SK-N-SH (cell line): Measurements from ENCODE around the gene SNX8. TPM values are rescaled to one million over a fixed set of nuclear protein-coding genes. Genes with fewer than 3 reads are reported as not detected.

Experiments
- CTCF ChIA-PET: fragments of 300-600, 350-600 bp; formaldehyde crosslinking; extraction: SDS; loops from one replicate; lab custom pipeline; 2021; lab: Yijun Ruan, JAX
- POLR2A ChIA-PET: fragments of 350-600 bp; sonication (Branson Sonifier 250); formaldehyde crosslinking; extraction: SDS; loops from one replicate; lab custom pipeline; 2020; ENCODE audit warnings: antibody characterized with exemption, inconsistent platforms; lab: Yijun Ruan, JAX
- DNase-seq: peaks from one replicate; pipeline ENCODE4 v3.0.0; 2012
- H2AFZ ChIP-seq: fragments of 200-600 bp; sonication (generic); 2 replicates; pipeline ENCODE4 v1.8.1; 2016; ENCODE audit warnings: antibody characterized with exemption, mild to moderate bottlenecking, low read depth
- H3F3A ChIP-seq: fragments of 200-600 bp; sonication (generic); replicated peaks from 2 replicates; pipeline ENCODE3; 2016; ENCODE audit warnings: antibody characterized with exemption, mild to moderate bottlenecking; ENCODE audit not compliant: insufficient read depth
- H3K27ac ChIP-seq, 2 experiments: fragments of 200-500 bp in 1 of 2; fragments of 200-600 bp in 1 of 2; sonication (Bioruptor generic) in 1 of 2; sonication (generic), shearing (Covaris generic) in 1 of 2; 2 replicates each; pipeline versions ENCODE4 v1.5.1 to v1.6.1; 2014 to 2016; ENCODE audit warnings: low read depth in 2 of 2, inconsistent platforms in 1 of 2, low read length in 1 of 2, mild to moderate bottlenecking in 1 of 2, mixed read lengths in 1 of 2
- H3K27me3 ChIP-seq: fragments of 200-600 bp; sonication (generic), shearing (Covaris generic); 2 replicates; pipeline ENCODE4 v1.6.1; 2016; ENCODE audit warnings: mixed run types; ENCODE audit not compliant: insufficient read depth
- H3K36me3 ChIP-seq, 2 experiments: fragments of 200-500 bp in 1 of 2; fragments of 200-600 bp in 1 of 2; sonication (Bioruptor generic) in 1 of 2; sonication (generic) in 1 of 2; replicated peaks in 1 of 2; 2 replicates each; pipeline versions ENCODE3 to v1.5.1; 2014 to 2016; ENCODE audit warnings: low read length in 1 of 2, mild to moderate bottlenecking in 1 of 2; ENCODE audit not compliant: insufficient read depth in 2 of 2, control insufficient read depth in 1 of 2
- H3K4me1 ChIP-seq, 2 experiments: fragments of 200-500 bp in 1 of 2; fragments of 200-600 bp in 1 of 2; sonication (Bioruptor generic) in 1 of 2; sonication (generic), shearing (Covaris generic) in 1 of 2; 2 replicates each; pipeline versions ENCODE4 v1.5.1 to v1.6.1; 2014 to 2016; ENCODE audit warnings: low read depth in 1 of 2, low read length in 1 of 2, mixed run types in 1 of 2; ENCODE audit not compliant: insufficient read depth in 2 of 2, control insufficient read depth in 1 of 2
- H3K4me2 ChIP-seq: fragments of 200-600 bp; sonication (generic), shearing (Covaris generic); 2 replicates; pipeline ENCODE4 v1.6.1; 2017; ENCODE audit warnings: mixed run types
- H3K4me3 ChIP-seq, 2 experiments: fragments of 200-500 bp in 1 of 2; fragments of 200-600 bp in 1 of 2; sonication (Bioruptor generic) in 1 of 2; sonication (generic), shearing (Covaris generic) in 1 of 2; 2 replicates each; pipeline versions ENCODE4 v1.5.1 to v1.8.1; 2014 to 2016; ENCODE audit warnings: low read depth in 2 of 2, inconsistent platforms in 1 of 2, low read length in 1 of 2, mild to moderate bottlenecking in 1 of 2, mixed read lengths in 1 of 2, moderate library complexity in 1 of 2
- H3K79me2 ChIP-seq: fragments of 200-600 bp; sonication (generic); 2 replicates; pipeline ENCODE4 v1.8.1; 2017; ENCODE audit warnings: mild to moderate bottlenecking; ENCODE audit not compliant: insufficient read depth
- H3K9ac ChIP-seq: fragments of 200-600 bp; sonication (generic); 2 replicates; pipeline ENCODE4 v1.6.1; 2017; ENCODE audit warnings: mixed run types
- H3K9me2 ChIP-seq: fragments of 200-600 bp; sonication (generic); 2 replicates; pipeline ENCODE4 v1.6.1; 2017; ENCODE audit warnings: mixed run types
- H3K9me3 ChIP-seq: fragments of 200-600 bp; sonication (generic); 2 replicates; pipeline ENCODE4 v1.6.1; 2017; ENCODE audit warnings: mixed run types, mild to moderate bottlenecking, moderate library complexity
- H4K20me1 ChIP-seq: fragments of 200-600 bp; sonication (generic); 2 replicates; pipeline ENCODE4 v1.6.1; 2017; ENCODE audit warnings: mild to moderate bottlenecking, mixed run types; ENCODE audit not compliant: insufficient read depth
- ELF1 ChIP-seq: IDR thresholded peaks from 2 replicates; pipeline ENCODE4 v1.4.0; 2012
- EP300 ChIP-seq, 2 experiments: IDR thresholded peaks; 2 replicates each; pipeline versions ENCODE4 v1.4.0 to v1.6.1; 2012; ENCODE audit warnings: borderline replicate concordance in 1 of 2, low read depth in 1 of 2, low read length in 1 of 2
- FOSL2 ChIP-seq: IDR thresholded peaks from 2 replicates; pipeline ENCODE4 v1.4.0; 2012; ENCODE audit warnings: low read depth, mild to moderate bottlenecking, moderate library complexity, borderline replicate concordance
- FOXJ3 ChIP-seq: sonication (generic); formaldehyde crosslinking; IDR thresholded peaks from 2 replicates; pipeline ENCODE4 v1.5.1; 2020; ENCODE audit warnings: mild to moderate bottlenecking, missing genetic modification reagents
- GATA2 ChIP-seq: sonication (generic); formaldehyde crosslinking; IDR thresholded peaks from 2 replicates; pipeline ENCODE4 v1.5.0; 2020; ENCODE audit warnings: mild to moderate bottlenecking, missing genetic modification reagents
- JUND ChIP-seq: IDR thresholded peaks from 2 replicates; pipeline ENCODE4 v1.4.0; 2012
- MEF2A ChIP-seq: IDR thresholded peaks from 2 replicates; pipeline ENCODE4 v1.4.0; 2012; ENCODE audit warnings: low read depth, borderline replicate concordance
- POLR2AphosphoS5 ChIP-seq: IDR thresholded peaks from 2 replicates; pipeline ENCODE4 v1.6.1; 2012; ENCODE audit warnings: low read depth, low read length
- WGBS: methylation state at CpG from one replicate; pipeline ENCODE4 v1.1.6; 2017; ENCODE audit warnings: low lambda C conversion rate; 5-methylcytosine and 5-hydroxymethylcytosine counted together
- polyA plus RNA-seq, 3 experiments: library from polyadenylated mRNA; depleted of rRNA; stranded (reverse); fragments of >200 nt; gene quantifications; 2 replicates each; pipeline ENCODE4 v1.2.3, GENCODE V29; 2012
- TF ChIP-seq, protein P1 (sequence below): IDR thresholded peaks from 2 replicates; pipeline ENCODE4 v1.4.0; 2012; ENCODE audit warnings: low read depth
- TF ChIP-seq, protein P2 (sequence below): IDR thresholded peaks from 2 replicates; pipeline ENCODE4 v1.6.1; 2012; ENCODE audit warnings: mild to moderate bottlenecking, low read depth, low read length, moderate library complexity
- TF ChIP-seq, protein P3 (sequence below): fragments of 200-600 bp; sonication (generic); IDR thresholded peaks from 2 replicates; pipeline ENCODE4 v1.6.1; 2017; ENCODE audit warnings: antibody characterized with exemption, mild to moderate bottlenecking, moderate library complexity

SNX8 gene
- polyA plus RNA-seq, 1 of the 3 experiments (the other 2 are of a cell fraction), result 20.6 TPM

DNA sequence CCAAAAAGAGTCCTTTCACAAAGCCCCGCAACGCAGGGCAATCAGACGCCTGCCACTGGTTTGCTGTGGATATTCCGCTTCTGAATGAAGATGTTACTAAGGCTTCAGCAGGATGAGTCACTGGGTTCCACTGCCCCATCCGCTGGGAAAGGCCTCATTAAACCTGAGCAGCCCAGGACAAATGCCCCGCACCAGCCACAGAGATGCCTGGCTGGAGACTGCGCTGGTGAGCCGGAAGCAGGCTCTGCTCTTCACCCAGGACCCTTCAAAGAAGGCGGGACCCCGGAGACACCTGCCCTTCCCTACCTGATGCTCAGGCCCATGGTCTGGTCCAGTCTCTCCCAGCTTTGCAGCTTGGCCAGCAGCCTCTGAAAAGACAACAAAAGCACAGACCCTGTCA is 101.3 kb downstream of the SNX8 start:
- WGBS, result 98% methylated on average over 6 of the region's 10 CpGs
- Histone ChIP-seq H3K4me3 (no peak overlapping the region), H2AFZ (no peak overlapping the region), H3K9ac (no peak overlapping the region), H3K4me2 (no peak overlapping the region), H3F3A (no peaks in the 10 kb centered on the region), H3K27ac (no peak overlapping the region), H3K4me1 (peaks cover 0 to 8% of the 10 kb centered on the region in 2 experiments; a peak in 1 of 4 replicates), H3K36me3 (peaks cover 51 to 71% of the 10 kb centered on the region in 2 experiments), H3K79me2 (no peaks in the 10 kb centered on the region), H4K20me1 (0 out of 2 replicates have a peak, but pooled peaks cover 5% of the 10 kb centered on the region), H3K9me3 (no peaks in the 10 kb centered on the region), H3K9me2 (no peaks in the 10 kb centered on the region), H3K27me3 (no peaks in the 10 kb centered on the region)
- no peak for DNase-seq
- ChIA-PET POLR2A (no interaction called here), CTCF (interaction anchor here (2.1 kb wide), 1 partner anchor 9 kb away, joined by 6 read pairs; no protein-coding TSS in a partner anchor)
- TF ChIP-seq, protein P1, sequence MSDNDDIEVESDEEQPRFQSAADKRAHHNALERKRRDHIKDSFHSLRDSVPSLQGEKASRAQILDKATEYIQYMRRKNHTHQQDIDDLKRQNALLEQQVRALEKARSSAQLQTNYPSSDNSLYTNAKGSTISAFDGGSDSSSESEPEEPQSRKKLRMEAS, result no peak
- TF ChIP-seq, protein P2, sequence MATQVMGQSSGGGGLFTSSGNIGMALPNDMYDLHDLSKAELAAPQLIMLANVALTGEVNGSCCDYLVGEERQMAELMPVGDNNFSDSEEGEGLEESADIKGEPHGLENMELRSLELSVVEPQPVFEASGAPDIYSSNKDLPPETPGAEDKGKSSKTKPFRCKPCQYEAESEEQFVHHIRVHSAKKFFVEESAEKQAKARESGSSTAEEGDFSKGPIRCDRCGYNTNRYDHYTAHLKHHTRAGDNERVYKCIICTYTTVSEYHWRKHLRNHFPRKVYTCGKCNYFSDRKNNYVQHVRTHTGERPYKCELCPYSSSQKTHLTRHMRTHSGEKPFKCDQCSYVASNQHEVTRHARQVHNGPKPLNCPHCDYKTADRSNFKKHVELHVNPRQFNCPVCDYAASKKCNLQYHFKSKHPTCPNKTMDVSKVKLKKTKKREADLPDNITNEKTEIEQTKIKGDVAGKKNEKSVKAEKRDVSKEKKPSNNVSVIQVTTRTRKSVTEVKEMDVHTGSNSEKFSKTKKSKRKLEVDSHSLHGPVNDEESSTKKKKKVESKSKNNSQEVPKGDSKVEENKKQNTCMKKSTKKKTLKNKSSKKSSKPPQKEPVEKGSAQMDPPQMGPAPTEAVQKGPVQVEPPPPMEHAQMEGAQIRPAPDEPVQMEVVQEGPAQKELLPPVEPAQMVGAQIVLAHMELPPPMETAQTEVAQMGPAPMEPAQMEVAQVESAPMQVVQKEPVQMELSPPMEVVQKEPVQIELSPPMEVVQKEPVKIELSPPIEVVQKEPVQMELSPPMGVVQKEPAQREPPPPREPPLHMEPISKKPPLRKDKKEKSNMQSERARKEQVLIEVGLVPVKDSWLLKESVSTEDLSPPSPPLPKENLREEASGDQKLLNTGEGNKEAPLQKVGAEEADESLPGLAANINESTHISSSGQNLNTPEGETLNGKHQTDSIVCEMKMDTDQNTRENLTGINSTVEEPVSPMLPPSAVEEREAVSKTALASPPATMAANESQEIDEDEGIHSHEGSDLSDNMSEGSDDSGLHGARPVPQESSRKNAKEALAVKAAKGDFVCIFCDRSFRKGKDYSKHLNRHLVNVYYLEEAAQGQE, result no peak
- TF ChIP-seq JUND (no peak), EP300 (IDR thresholded peaks at IDR 0.05; ENCODE audit: borderline replicate concordance in 1 of 2, low read depth in 1 of 2, low read length in 1 of 2) (no peak), ELF1 (no peak), FOSL2 (no peak), MEF2A (no peak), FOXJ3 (CRISPR knock-in tag) (no peak)

DNA sequence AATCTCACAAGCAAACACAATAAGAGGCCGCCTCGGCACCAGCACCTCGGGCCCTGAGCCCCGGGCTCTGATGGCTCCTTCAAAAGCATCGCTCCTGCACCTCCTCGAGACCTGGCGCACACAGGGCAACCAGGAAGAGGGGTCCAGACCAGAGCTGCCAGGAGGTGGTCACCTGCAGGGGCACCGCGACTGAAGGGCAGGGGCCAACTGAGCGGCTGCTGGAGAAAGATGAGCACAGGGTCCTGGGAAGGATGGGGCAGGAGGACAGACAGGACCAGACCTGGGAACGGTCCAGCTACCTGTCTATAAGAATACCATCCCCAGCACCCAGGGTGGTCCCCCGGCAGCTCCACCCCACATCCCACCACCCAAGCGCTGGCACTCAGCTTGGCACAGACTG is 102.3 kb downstream of the SNX8 start:
- H3K4me3 ChIP-seq, result no peak overlapping the region
- 93% methylated on average over 12 of the region's 13 CpGs for WGBS
- H3K79me2 ChIP-seq, result no peaks in the 10 kb centered on the region
- CTCF ChIA-PET, result interaction anchor here (0.5 to 2.1 kb wide), 4 partner anchors 8 to 948 kb away, joined by 3 to 6 read pairs (median 4); no protein-coding TSS in a partner anchor
- DNase-seq, result no peak
- no peaks in the 10 kb centered on the region for H3F3A ChIP-seq
- H3K4me2 ChIP-seq, result no peak overlapping the region
- H3K27ac ChIP-seq, result no peak overlapping the region
- TF ChIP-seq, protein P2, result no peak
- TF ChIP-seq, protein P3, sequence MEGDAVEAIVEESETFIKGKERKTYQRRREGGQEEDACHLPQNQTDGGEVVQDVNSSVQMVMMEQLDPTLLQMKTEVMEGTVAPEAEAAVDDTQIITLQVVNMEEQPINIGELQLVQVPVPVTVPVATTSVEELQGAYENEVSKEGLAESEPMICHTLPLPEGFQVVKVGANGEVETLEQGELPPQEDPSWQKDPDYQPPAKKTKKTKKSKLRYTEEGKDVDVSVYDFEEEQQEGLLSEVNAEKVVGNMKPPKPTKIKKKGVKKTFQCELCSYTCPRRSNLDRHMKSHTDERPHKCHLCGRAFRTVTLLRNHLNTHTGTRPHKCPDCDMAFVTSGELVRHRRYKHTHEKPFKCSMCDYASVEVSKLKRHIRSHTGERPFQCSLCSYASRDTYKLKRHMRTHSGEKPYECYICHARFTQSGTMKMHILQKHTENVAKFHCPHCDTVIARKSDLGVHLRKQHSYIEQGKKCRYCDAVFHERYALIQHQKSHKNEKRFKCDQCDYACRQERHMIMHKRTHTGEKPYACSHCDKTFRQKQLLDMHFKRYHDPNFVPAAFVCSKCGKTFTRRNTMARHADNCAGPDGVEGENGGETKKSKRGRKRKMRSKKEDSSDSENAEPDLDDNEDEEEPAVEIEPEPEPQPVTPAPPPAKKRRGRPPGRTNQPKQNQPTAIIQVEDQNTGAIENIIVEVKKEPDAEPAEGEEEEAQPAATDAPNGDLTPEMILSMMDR, result no peak
- no peak for TF ChIP-seq EP300 (IDR thresholded peaks at IDR 0.05; ENCODE audit: borderline replicate concordance in 1 of 2, low read depth in 1 of 2, low read length in 1 of 2)
- no peak for TF ChIP-seq ELF1
- TF ChIP-seq POLR2AphosphoS5, result no peak
- TF ChIP-seq, protein P1, result no peak
- no peak for TF ChIP-seq GATA2
- H3K36me3 ChIP-seq, result peaks cover 52 to 72% of the 10 kb centered on the region in 2 experiments
- H3K9me2 ChIP-seq, result no peaks in the 10 kb centered on the region
- POLR2A ChIA-PET, result no interaction called here
- H4K20me1 ChIP-seq, result 0 out of 2 replicates have a peak, but pooled peaks cover 5% of the 10 kb centered on the region
- H3K4me1 ChIP-seq, result peaks cover 0 to 8% of the 10 kb centered on the region in 2 experiments; a peak in 1 of 4 replicates
- H3K9me3 ChIP-seq, result no peaks in the 10 kb centered on the region
- no peak overlapping the region for H3K9ac ChIP-seq
- H3K27me3 ChIP-seq, result no peaks in the 10 kb centered on the region
- no peak overlapping the region for H2AFZ ChIP-seq
